ENCODE data around the gene MYO1G.

- no peak for TF ChIP-seq GATA2 (IDR thresholded peaks at IDR 0.05; ENCODE audit: low read depth, low read length)
- no peak for TF ChIP-seq GATA3 (IDR thresholded peaks at IDR 0.05; ENCODE audit: low read depth, low read length)
Measured at GRCh38 chr7:44965937-44966730, 12.7 kb downstream of the MYO1G start.

Measured in SH-SY5Y (cell line).